ENCODE measurements around the gene LINC01488. TPM values are rescaled to one million over a fixed set of nuclear protein-coding genes. Genes with fewer than 3 reads are reported as not detected.

The LINC01488 gene
- total RNA-seq, 2 experiments from 2014 or later = not detected

GRCh38 chr11:69511358-69512055 lies 30.0 kb downstream of the LINC01488 start:
- no peaks in the 10 kb centered on the region for H3K36me3 ChIP-seq (ENCODE audit: insufficient read depth, low read length)
- Mint-ChIP-seq H3K4me1 (ENCODE audit: low read depth) (peaks cover 5% of the 10 kb centered on the region), H3K36me3 (ENCODE audit: low read depth) (no peaks in the 10 kb centered on the region), H3K4me3 (no peak overlapping the region), H3K27me3 (no peaks in the 10 kb centered on the region), H3K9me3 (peaks cover under 1% of the 10 kb centered on the region), H3K27ac (no peak overlapping the region)
- H3K27ac ChIP-seq (ENCODE audit: low read depth in 1 of 2, low read length in 2 of 2) = no peak overlapping the region
- no peak overlapping the region for H3K4me3 ChIP-seq (ENCODE audit: low read length)
- ChIA-PET CTCF (no interaction called here), POLR2A (no interaction called here)
- no peak for TF ChIP-seq CTCF (IDR thresholded peaks at IDR 0.05)
- ATAC-seq (ENCODE audit: poor library complexity) = no peak
- peaks cover 0 to 12% of the 10 kb centered on the region in 2 experiments for H3K9me3 ChIP-seq (ENCODE audit: control insufficient read depth in 1 of 2, insufficient read depth in 1 of 2, low read length in 2 of 2)
- DNase-seq = no peak
- H3K4me1 ChIP-seq (ENCODE audit: insufficient read depth, low read length) = no peaks in the 10 kb centered on the region
- intact Hi-C loops (cut with DNase I, micrococcal nuclease) = no loop called here
- H3K27me3 ChIP-seq (ENCODE audit: control insufficient read depth in 1 of 2, insufficient read depth in 2 of 2, low read length in 2 of 2) = no peaks in the 10 kb centered on the region

GRCh38 chr11:69512136-69512535 lies 30.7 kb downstream of the LINC01488 start:
- Mint-ChIP-seq H3K9me3 (no peaks in the 10 kb centered on the region), H3K4me1 (ENCODE audit: low read depth) (peaks cover 5% of the 10 kb centered on the region), H3K27me3 (peaks cover 5% of the 10 kb centered on the region), H3K36me3 (ENCODE audit: low read depth) (no peaks in the 10 kb centered on the region), H3K27ac (no peak overlapping the region), H3K4me3 (no peak overlapping the region)
- no peak for ATAC-seq (ENCODE audit: poor library complexity)
- no peaks in the 10 kb centered on the region for H3K36me3 ChIP-seq (ENCODE audit: insufficient read depth, low read length)
- ChIA-PET CTCF (no interaction called here), POLR2A (no interaction called here)
- no peaks in the 10 kb centered on the region for H3K4me1 ChIP-seq (ENCODE audit: insufficient read depth, low read length)
- intact Hi-C loops (cut with DNase I, micrococcal nuclease) = no loop called here
- no peaks in the 10 kb centered on the region for H3K27me3 ChIP-seq (ENCODE audit: control insufficient read depth in 1 of 2, insufficient read depth in 2 of 2, low read length in 2 of 2)
- no peak overlapping the region for H3K27ac ChIP-seq (ENCODE audit: low read depth in 1 of 2, low read length in 2 of 2)
- H3K4me3 ChIP-seq (ENCODE audit: low read length) = no peak overlapping the region
- no peak for TF ChIP-seq CTCF (IDR thresholded peaks at IDR 0.05)
- H3K9me3 ChIP-seq (ENCODE audit: control insufficient read depth in 1 of 2, insufficient read depth in 1 of 2, low read length in 2 of 2) = peaks cover 0 to 18% of the 10 kb centered on the region in 2 experiments
- DNase-seq = no peak

DNA sequence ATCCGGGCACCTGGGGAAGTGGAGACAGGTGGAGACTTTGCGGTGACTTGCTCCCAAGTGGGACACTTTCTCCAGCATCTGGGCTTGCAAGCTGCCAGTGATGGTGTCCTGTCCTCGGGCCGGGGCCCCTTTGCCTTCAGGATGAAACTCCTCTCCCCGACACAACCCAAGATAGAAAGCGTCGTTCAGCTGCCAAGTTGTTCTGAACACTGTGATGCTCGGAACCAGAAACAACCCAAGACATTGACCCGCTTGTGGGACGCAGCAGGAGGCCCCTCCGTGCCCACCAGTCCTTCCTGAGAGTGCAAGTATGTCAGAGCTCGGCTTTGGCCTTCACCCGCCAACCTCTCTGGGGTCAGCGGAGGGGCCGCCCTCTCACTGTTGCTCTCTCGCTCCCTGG lies 31.3 kb downstream of the LINC01488 start:
- Histone ChIP-seq H3K36me3 (ENCODE audit: insufficient read depth, low read length) (no peaks in the 10 kb centered on the region), H3K27me3 (ENCODE audit: control insufficient read depth in 1 of 2, insufficient read depth in 2 of 2, low read length in 2 of 2) (no peaks in the 10 kb centered on the region), H3K9me3 (ENCODE audit: control insufficient read depth in 1 of 2, insufficient read depth in 1 of 2, low read length in 2 of 2) (peaks cover 0 to 18% of the 10 kb centered on the region in 2 experiments), H3K4me3 (ENCODE audit: low read length) (no peak overlapping the region), H3K4me1 (ENCODE audit: insufficient read depth, low read length) (no peaks in the 10 kb centered on the region), H3K27ac (ENCODE audit: low read depth in 1 of 2, low read length in 2 of 2) (no peak overlapping the region)
- intact Hi-C loops (cut with DNase I, micrococcal nuclease) = no loop called here
- no peak for ATAC-seq (ENCODE audit: poor library complexity)
- no peak for TF ChIP-seq CTCF (IDR thresholded peaks at IDR 0.05)
- ChIA-PET POLR2A (no interaction called here), CTCF (no interaction called here)
- H3K4me1 Mint-ChIP-seq (ENCODE audit: low read depth) = peaks cover 5% of the 10 kb centered on the region
- no peaks in the 10 kb centered on the region for H3K9me3 Mint-ChIP-seq
- H3K36me3 Mint-ChIP-seq (ENCODE audit: low read depth) = no peaks in the 10 kb centered on the region
- H3K27ac Mint-ChIP-seq = no peak overlapping the region
- DNase-seq = no peak
- no peak overlapping the region for H3K4me3 Mint-ChIP-seq
- H3K27me3 Mint-ChIP-seq = peaks cover 7% of the 10 kb centered on the region

Measured in CD4-positive, alpha-beta T cell (primary cell).